Measurements from ENCODE around the gene DIP2C.
A peak's percentile ranks its signal among the peaks of the same experiment; 100 is the strongest.

Gene DIP2C

DNA sequence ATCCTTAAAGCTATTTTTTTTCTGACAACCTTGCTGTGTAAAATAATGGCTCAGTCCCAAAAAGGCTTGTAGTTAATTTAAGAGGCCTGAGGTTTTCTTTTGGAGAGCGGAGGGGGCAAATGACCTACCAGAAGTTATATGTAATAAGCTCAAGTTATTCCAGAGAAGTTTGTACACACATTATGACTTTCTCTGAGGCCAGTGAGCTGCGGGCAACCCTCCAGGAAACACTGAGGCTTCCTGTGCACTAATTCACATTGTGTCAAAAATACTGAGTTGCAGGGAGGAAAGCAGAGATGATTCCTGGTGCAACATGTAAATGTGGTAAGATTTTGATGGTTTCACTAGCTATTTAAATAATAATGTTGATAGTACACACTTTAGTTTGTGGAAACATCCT, 188.6 kb downstream of the DIP2C start:
- no peaks in the 10 kb centered on the region for H4K20me1 ChIP-seq (ENCODE audit: insufficient read depth, low read length, poor library complexity, severe bottlenecking)
- H3K4me3 ChIP-seq (ENCODE audit: low read length, poor library complexity, severe bottlenecking) = peak overlapping the region; percentile 50
- no peaks in the 10 kb centered on the region for H3K27me3 ChIP-seq (ENCODE audit: insufficient read depth, low read length, poor library complexity, severe bottlenecking)
- H2AFZ ChIP-seq (ENCODE audit: low read length) = no peak overlapping the region
- TF ChIP-seq EZH2phosphoT487 (IDR thresholded peaks at IDR 0.05; ENCODE audit: borderline replicate concordance) = no peak
- TF ChIP-seq, protein P1, sequence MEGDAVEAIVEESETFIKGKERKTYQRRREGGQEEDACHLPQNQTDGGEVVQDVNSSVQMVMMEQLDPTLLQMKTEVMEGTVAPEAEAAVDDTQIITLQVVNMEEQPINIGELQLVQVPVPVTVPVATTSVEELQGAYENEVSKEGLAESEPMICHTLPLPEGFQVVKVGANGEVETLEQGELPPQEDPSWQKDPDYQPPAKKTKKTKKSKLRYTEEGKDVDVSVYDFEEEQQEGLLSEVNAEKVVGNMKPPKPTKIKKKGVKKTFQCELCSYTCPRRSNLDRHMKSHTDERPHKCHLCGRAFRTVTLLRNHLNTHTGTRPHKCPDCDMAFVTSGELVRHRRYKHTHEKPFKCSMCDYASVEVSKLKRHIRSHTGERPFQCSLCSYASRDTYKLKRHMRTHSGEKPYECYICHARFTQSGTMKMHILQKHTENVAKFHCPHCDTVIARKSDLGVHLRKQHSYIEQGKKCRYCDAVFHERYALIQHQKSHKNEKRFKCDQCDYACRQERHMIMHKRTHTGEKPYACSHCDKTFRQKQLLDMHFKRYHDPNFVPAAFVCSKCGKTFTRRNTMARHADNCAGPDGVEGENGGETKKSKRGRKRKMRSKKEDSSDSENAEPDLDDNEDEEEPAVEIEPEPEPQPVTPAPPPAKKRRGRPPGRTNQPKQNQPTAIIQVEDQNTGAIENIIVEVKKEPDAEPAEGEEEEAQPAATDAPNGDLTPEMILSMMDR (conservative IDR thresholded peaks at IDR 0.05; ENCODE audit: low read length) = no peak
- no peaks in the 10 kb centered on the region for H3K9me2 ChIP-seq (replicated peaks; ENCODE audit: low read depth, low read length)
- H3K4me2 ChIP-seq (ENCODE audit: low read depth, low read length, poor library complexity, severe bottlenecking) = peak overlapping the region; percentile 73
- no peaks in the 10 kb centered on the region for H3K9me3 ChIP-seq (ENCODE audit: insufficient read depth, low read depth, low read length)
- no peaks in the 10 kb centered on the region for H3K79me2 ChIP-seq (ENCODE audit: insufficient read depth, low read length)
- H3F3A ChIP-seq (ENCODE audit: low read depth) = no peaks in the 10 kb centered on the region
- H3K4me1 ChIP-seq (ENCODE audit: insufficient read depth, low read length, poor library complexity, severe bottlenecking) = peaks cover 48% of the 10 kb centered on the region
- no peaks in the 10 kb centered on the region for H3K36me3 ChIP-seq (ENCODE audit: insufficient read depth, low read length)
- no peak overlapping the region for H3K9ac ChIP-seq (ENCODE audit: low read depth, low read length, poor library complexity, severe bottlenecking)

DNA sequence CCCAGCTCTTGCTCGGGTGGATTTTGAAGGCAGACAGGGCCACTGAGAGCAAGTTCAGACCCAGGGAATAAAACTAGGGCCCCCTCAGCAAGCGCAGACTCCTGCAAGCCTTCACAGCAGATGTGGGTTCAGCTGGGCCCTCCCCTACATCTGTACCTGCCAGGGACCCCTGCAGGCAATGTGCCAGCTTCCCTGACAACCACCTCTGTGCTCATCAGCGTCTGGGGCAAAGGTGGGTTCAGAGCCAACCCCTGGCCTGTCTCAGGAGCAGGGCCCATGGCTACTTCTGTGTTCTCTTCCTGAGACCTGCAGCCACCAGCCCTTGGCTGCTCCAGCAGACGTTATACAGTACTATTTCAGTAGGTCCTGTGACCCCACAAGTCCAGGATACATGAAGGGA, 189.5 kb downstream of the DIP2C start:
- H3K9ac ChIP-seq (ENCODE audit: low read depth, low read length, poor library complexity, severe bottlenecking) = no peak overlapping the region
- H3K27me3 ChIP-seq (ENCODE audit: insufficient read depth, low read length, poor library complexity, severe bottlenecking) = no peaks in the 10 kb centered on the region
- H3K9me3 ChIP-seq (ENCODE audit: insufficient read depth, low read depth, low read length) = no peaks in the 10 kb centered on the region
- no peak overlapping the region for H2AFZ ChIP-seq (ENCODE audit: low read length)
- H4K20me1 ChIP-seq (ENCODE audit: insufficient read depth, low read length, poor library complexity, severe bottlenecking) = no peaks in the 10 kb centered on the region
- H3K4me1 ChIP-seq (ENCODE audit: insufficient read depth, low read length, poor library complexity, severe bottlenecking) = peaks cover 39% of the 10 kb centered on the region
- H3K79me2 ChIP-seq (ENCODE audit: insufficient read depth, low read length) = no peaks in the 10 kb centered on the region
- no peaks in the 10 kb centered on the region for H3F3A ChIP-seq (ENCODE audit: low read depth)
- H3K9me2 ChIP-seq (replicated peaks; ENCODE audit: low read depth, low read length) = no peaks in the 10 kb centered on the region
- no peaks in the 10 kb centered on the region for H3K36me3 ChIP-seq (ENCODE audit: insufficient read depth, low read length)
- no peak overlapping the region for H3K4me3 ChIP-seq (ENCODE audit: low read length, poor library complexity, severe bottlenecking)
- TF ChIP-seq EZH2phosphoT487 (IDR thresholded peaks at IDR 0.05; ENCODE audit: borderline replicate concordance) = no peak
- TF ChIP-seq, protein P1 (conservative IDR thresholded peaks at IDR 0.05; ENCODE audit: low read length) = no peak
- H3K4me2 ChIP-seq (ENCODE audit: low read depth, low read length, poor library complexity, severe bottlenecking) = peak overlapping the region; percentile 73

DNA sequence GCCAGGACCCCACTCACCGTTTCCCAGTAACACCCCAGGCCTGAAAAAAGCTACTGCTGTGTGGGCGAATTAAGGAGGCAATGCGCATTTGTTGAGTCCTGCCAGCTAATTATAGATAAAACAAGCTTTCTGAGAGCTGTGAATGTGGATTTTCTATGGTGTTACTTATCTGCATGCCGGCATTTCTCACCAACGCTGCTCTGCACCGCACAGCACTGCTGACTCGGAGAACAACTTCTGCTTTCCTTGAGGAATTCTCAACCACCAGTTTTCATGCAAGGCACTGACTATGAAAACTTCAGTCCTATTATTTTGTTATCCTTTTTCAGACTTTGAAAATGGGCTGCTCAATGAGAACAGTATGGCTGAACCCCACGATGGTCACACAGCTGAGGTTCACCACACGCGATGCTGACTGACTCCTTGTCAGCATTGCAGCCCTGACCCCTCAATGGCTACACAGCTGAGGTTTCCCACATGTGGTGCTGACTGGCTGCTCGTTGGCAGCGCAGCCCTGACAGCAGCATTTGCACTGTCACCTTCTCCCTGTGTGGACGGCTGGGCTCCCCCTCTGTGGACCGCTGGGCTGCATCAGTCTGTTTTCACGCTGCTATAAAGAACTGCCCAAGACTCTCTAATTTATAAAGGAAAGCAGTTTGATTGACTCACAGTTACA, 190.6 kb downstream of the DIP2C start:
- no peaks in the 10 kb centered on the region for H3K79me2 ChIP-seq (ENCODE audit: insufficient read depth, low read length)
- no peak overlapping the region for H2AFZ ChIP-seq (ENCODE audit: low read length)
- no peaks in the 10 kb centered on the region for H3F3A ChIP-seq (ENCODE audit: low read depth)
- no peak overlapping the region for H3K9ac ChIP-seq (ENCODE audit: low read depth, low read length, poor library complexity, severe bottlenecking)
- H3K27me3 ChIP-seq (ENCODE audit: insufficient read depth, low read length, poor library complexity, severe bottlenecking) = no peaks in the 10 kb centered on the region
- H3K9me2 ChIP-seq (replicated peaks; ENCODE audit: low read depth, low read length) = no peaks in the 10 kb centered on the region
- H4K20me1 ChIP-seq (ENCODE audit: insufficient read depth, low read length, poor library complexity, severe bottlenecking) = no peaks in the 10 kb centered on the region
- TF ChIP-seq EZH2phosphoT487 (IDR thresholded peaks at IDR 0.05; ENCODE audit: borderline replicate concordance) = no peak
- TF ChIP-seq, protein P1 (conservative IDR thresholded peaks at IDR 0.05; ENCODE audit: low read length) = no peak
- no peaks in the 10 kb centered on the region for H3K36me3 ChIP-seq (ENCODE audit: insufficient read depth, low read length)
- no peaks in the 10 kb centered on the region for H3K9me3 ChIP-seq (ENCODE audit: insufficient read depth, low read depth, low read length)
- H3K4me3 ChIP-seq (ENCODE audit: low read length, poor library complexity, severe bottlenecking) = no peak overlapping the region
- H3K4me2 ChIP-seq (ENCODE audit: low read depth, low read length, poor library complexity, severe bottlenecking) = no peak overlapping the region
- H3K4me1 ChIP-seq (ENCODE audit: insufficient read depth, low read length, poor library complexity, severe bottlenecking) = peaks cover 37% of the 10 kb centered on the region

Data from Loucy (cell line).